Measurements from ENCODE around the gene OR6C2.

GRCh38 chr12:55420307-55420962 lies 23.4 kb upstream of the OR6C2 start:
- TF ChIP-seq POLR2A (IDR thresholded peaks at IDR 0.05) (no peak), CTCF (IDR thresholded peaks at IDR 0.05) (no peak), EP300 (IDR thresholded peaks at IDR 0.05) (no peak)

Measured in tibial nerve (tissue), 4 donors.